GM21723 (cell line): Measurements from ENCODE around the gene NPFF.
"Not testable (repeated sequence)": the region's sequence is repeated elsewhere in the genome, so short reads cannot be mapped to it uniquely, and the experiment has no call there.

Experiments used
- ATAC-seq: cut with Tn5 transposase; IDR thresholded peaks from one replicate; pipeline ENCODE4 v1.9.1; 2021; ENCODE audit warnings: mild to moderate bottlenecking, moderate library complexity; ENCODE audit not compliant: unreplicated experiment

NPFF gene

GRCh38 chr12:53497461-53497860, 9.8 kb downstream of the NPFF start:
- no peak for ATAC-seq

GRCh38 chr12:53496752-53497032, 10.6 kb downstream of the NPFF start:
- ATAC-seq, result no peak

GRCh38 chr12:53495903-53496751, 11.2 kb downstream of the NPFF start:
- no peak for ATAC-seq

- ATAC-seq, result no peak
Measured at GRCh38 chr12:53493610-53494391, 13.5 kb downstream of the NPFF start.

GRCh38 chr12:53492830-53493609, 14.3 kb downstream of the NPFF start:
- peak; percentile 91 for ATAC-seq

- ATAC-seq, result no peak
Measured at GRCh38 chr12:53492188-53492587, 15.1 kb downstream of the NPFF start.

- no peak for ATAC-seq
Measured at GRCh38 chr12:53489242-53489864, 17.9 kb downstream of the NPFF start.

GRCh38 chr12:53486736-53487487, 20.4 kb downstream of the NPFF start:
- ATAC-seq, result no peak

GRCh38 chr12:53485955-53486735, 21.1 kb downstream of the NPFF start:
- ATAC-seq, result no peak

GRCh38 chr12:53484686-53485575, 22.4 kb downstream of the NPFF start:
- no peak for ATAC-seq

GRCh38 chr12:53483979-53484377, 23.3 kb downstream of the NPFF start:
- no peak for ATAC-seq

- ATAC-seq, result no peak
Measured at GRCh38 chr12:53483225-53483978, 23.9 kb downstream of the NPFF start.

GRCh38 chr12:53482626-53483168, 24.6 kb downstream of the NPFF start:
- no peak for ATAC-seq

GRCh38 chr12:53481939-53482586, 25.2 kb downstream of the NPFF start:
- ATAC-seq, result no peak

GRCh38 chr12:53481458-53481857, 25.8 kb downstream of the NPFF start:
- ATAC-seq, result not testable (repeated sequence)

GRCh38 chr12:53480491-53481442, 26.5 kb downstream of the NPFF start:
- no peak for ATAC-seq
